Suprapubic skin (tissue), 4 donors: ENCODE measurements around the gene LAMC3. TPM values are rescaled to one million over a fixed set of nuclear protein-coding genes. Genes with fewer than 3 reads are reported as not detected.

Source experiments
- DNase-seq, 2 donors: peaks; one replicate each; pipeline ENCODE4 v3.0.0-alpha.2; 2019; ENCODE audit warnings: low spot score in 2 of 2
- H3K27ac ChIP-seq: fragments of 200-600 bp; sonication (generic); one replicate; pipeline ENCODE4 v1.5.1; 2019
- H3K27me3 ChIP-seq: fragments of 200-600 bp; sonication (generic); one replicate; pipeline ENCODE4 v1.5.1; 2019
- H3K36me3 ChIP-seq: fragments of 200-600 bp; sonication (generic); one replicate; pipeline ENCODE4 v1.5.1; 2019
- H3K4me1 ChIP-seq: fragments of 200-600 bp; sonication (generic); one replicate; pipeline ENCODE4 v1.5.1; 2019
- H3K4me3 ChIP-seq: fragments of 200-600 bp; sonication (generic); one replicate; pipeline ENCODE4 v1.5.1; 2019; ENCODE audit warnings: mild to moderate bottlenecking
- H3K9me3 ChIP-seq: fragments of 200-600 bp; sonication (generic); one replicate; pipeline ENCODE4 v1.5.1; 2019
- CTCF ChIP-seq, 2 donors: fragments of 200-600 bp in 1 of 2; fragments of 450-650 bp in 1 of 2; sonication (generic) in 1 of 2; IDR thresholded peaks; one replicate each; pipeline ENCODE4 v1.5.1; 2016 to 2019; ENCODE audit warnings: antibody characterized with exemption in 2 of 2, mild to moderate bottlenecking in 1 of 2, moderate library complexity in 1 of 2
- EP300 ChIP-seq: sonication (generic); formaldehyde crosslinking; IDR thresholded peaks from one replicate; pipeline ENCODE4 v1.6.1; 2017; ENCODE audit warnings: antibody characterized with exemption
- POLR2A ChIP-seq, 2 donors: fragments of 450-650 bp; IDR thresholded peaks; one replicate each; pipeline ENCODE4 v1.6.1; 2017; ENCODE audit warnings: antibody characterized with exemption in 2 of 2, mild to moderate bottlenecking in 2 of 2, moderate library complexity in 2 of 2
- POLR2AphosphoS5 ChIP-seq, 3 donors: sonication (generic); formaldehyde crosslinking; IDR thresholded peaks; one replicate each; pipeline ENCODE4 v1.6.1; 2017; ENCODE audit warnings: antibody characterized with exemption in 3 of 3
- WGBS: methylation state at CpG from one replicate; pipeline ENCODE4 v1.1.5; 2018; 5-methylcytosine and 5-hydroxymethylcytosine counted together
- total RNA-seq, 4 donors: library from RNA; depleted of rRNA; stranded (reverse); fragments of >200 nt; gene quantifications; one replicate each; pipeline ENCODE4 v1.1.0, GENCODE V29; 2016

Gene LAMC3
- total RNA-seq, 4 donors from 2014 or later: 4.0 to 16.9 (median 5.2) TPM

GRCh38 chr9:130980526-130980925, 28.4 kb upstream of the LAMC3 start:
- Histone ChIP-seq H3K27ac (no peak overlapping the region), H3K4me3 (no peak overlapping the region), H3K27me3 (peaks cover 11% of the 10 kb centered on the region), H3K9me3 (no peaks in the 10 kb centered on the region), H3K36me3 (no peaks in the 10 kb centered on the region), H3K4me1 (no peaks in the 10 kb centered on the region)
- DNase-seq: no peak
- TF ChIP-seq CTCF (IDR thresholded peaks at IDR 0.05): no peak
- TF ChIP-seq EP300: no peak
- TF ChIP-seq POLR2A (IDR thresholded peaks at IDR 0.05): no peak
- no peak for TF ChIP-seq POLR2AphosphoS5 (IDR thresholded peaks at IDR 0.05)
- 66% methylated on average over 15 of the region's 16 CpGs for WGBS

- no peaks in the 10 kb centered on the region for H3K36me3 ChIP-seq
- no peak overlapping the region for H3K27ac ChIP-seq
- 73% methylated on average over 10 of the region's 10 CpGs for WGBS
- no peak for DNase-seq
- no peaks in the 10 kb centered on the region for H3K9me3 ChIP-seq
- peaks cover 12% of the 10 kb centered on the region for H3K27me3 ChIP-seq
- no peaks in the 10 kb centered on the region for H3K4me1 ChIP-seq
- no peak overlapping the region for H3K4me3 ChIP-seq
- TF ChIP-seq POLR2A (IDR thresholded peaks at IDR 0.05) (no peak), CTCF (IDR thresholded peaks at IDR 0.05) (no peak), POLR2AphosphoS5 (IDR thresholded peaks at IDR 0.05) (no peak), EP300 (no peak)
Measured at GRCh38 chr9:130981002-130981755, 27.8 kb upstream of the LAMC3 start.

GRCh38 chr9:130981756-130982137, 27.2 kb upstream of the LAMC3 start:
- Histone ChIP-seq H3K4me1 (no peaks in the 10 kb centered on the region), H3K27ac (no peak overlapping the region), H3K36me3 (no peaks in the 10 kb centered on the region), H3K4me3 (no peak overlapping the region), H3K9me3 (no peaks in the 10 kb centered on the region), H3K27me3 (peaks cover 16% of the 10 kb centered on the region)
- TF ChIP-seq POLR2AphosphoS5 (IDR thresholded peaks at IDR 0.05) (no peak), CTCF (IDR thresholded peaks at IDR 0.05) (no peak), EP300 (no peak), POLR2A (IDR thresholded peaks at IDR 0.05) (no peak)
- DNase-seq: no peak
- 56% methylated on average over 11 of the region's 14 CpGs for WGBS

GRCh38 chr9:130982636-130983358, 26.2 kb upstream of the LAMC3 start:
- Histone ChIP-seq H3K27ac (no peak overlapping the region), H3K4me1 (no peaks in the 10 kb centered on the region), H3K27me3 (peaks cover 19% of the 10 kb centered on the region), H3K36me3 (no peaks in the 10 kb centered on the region), H3K4me3 (no peak overlapping the region), H3K9me3 (no peaks in the 10 kb centered on the region)
- WGBS: 85% methylated on average over 25 of the region's 25 CpGs
- no peak for DNase-seq
- TF ChIP-seq POLR2A (IDR thresholded peaks at IDR 0.05) (no peak), CTCF (IDR thresholded peaks at IDR 0.05) (no peak), EP300 (no peak), POLR2AphosphoS5 (IDR thresholded peaks at IDR 0.05) (no peak)

GRCh38 chr9:130983359-130983670, 25.7 kb upstream of the LAMC3 start:
- Histone ChIP-seq H3K36me3 (no peaks in the 10 kb centered on the region), H3K27ac (no peak overlapping the region), H3K27me3 (peaks cover 24% of the 10 kb centered on the region), H3K9me3 (no peaks in the 10 kb centered on the region), H3K4me1 (no peaks in the 10 kb centered on the region), H3K4me3 (no peak overlapping the region)
- WGBS: 93% methylated on average over 6 of the region's 6 CpGs
- DNase-seq: no peak
- TF ChIP-seq POLR2AphosphoS5 (IDR thresholded peaks at IDR 0.05) (no peak), POLR2A (IDR thresholded peaks at IDR 0.05) (no peak), EP300 (no peak), CTCF (IDR thresholded peaks at IDR 0.05) (no peak)
